ENCODE data around the gene TRIM45.
"Not testable (repeated sequence)": the region's sequence is repeated elsewhere in the genome, so short reads cannot be mapped to it uniquely, and the experiment has no call there.

TRIM45 gene

GRCh38 chr1:117121589-117122329 is at the start of gene TRIM45:
TRIM45 (minus strand) TSS chr1:117121749; CDS start chr1:117121201, 548 bp downstream.
- peak within 1 kb of the TSS; percentile 67 for H3K27ac ChIP-seq (ENCODE audit: low read depth, low read length)
- H3K4me3 ChIP-seq (ENCODE audit: low read depth, low read length) = peak within 1 kb of the TSS; percentile 76
- H3K36me3 ChIP-seq (ENCODE audit: control insufficient read depth, insufficient read depth, low read length) = peaks cover 16% of the 10 kb centered on the region
- H3K27me3 ChIP-seq (ENCODE audit: control insufficient read depth, insufficient read depth, low read length) = no peaks in the 10 kb centered on the region
- H3K9ac ChIP-seq (ENCODE audit: low read length) = peak within 1 kb of the TSS; percentile 94
- peaks cover 6% of the 10 kb centered on the region; the same call in 1 of the 2 replicates for H3K4me1 ChIP-seq (ENCODE audit: control insufficient read depth, insufficient read depth, low read length)
- H3K9me3 ChIP-seq (ENCODE audit: control insufficient read depth, insufficient read depth, low read depth, low read length) = no peaks in the 10 kb centered on the region

GRCh38 chr1:117169871-117170596 is 48.5 kb upstream of the TRIM45 start:
- Histone ChIP-seq H3K4me1 (ENCODE audit: control insufficient read depth, insufficient read depth, low read length) (peaks cover 10% of the 10 kb centered on the region), H3K27me3 (ENCODE audit: control insufficient read depth, insufficient read depth, low read length) (no peaks in the 10 kb centered on the region), H3K36me3 (ENCODE audit: control insufficient read depth, insufficient read depth, low read length) (no peaks in the 10 kb centered on the region), H3K9me3 (ENCODE audit: control insufficient read depth, insufficient read depth, low read depth, low read length) (no peaks in the 10 kb centered on the region), H3K9ac (ENCODE audit: low read length) (peak overlapping the region; percentile 18), H3K4me3 (ENCODE audit: low read depth, low read length) (no peak overlapping the region), H3K27ac (ENCODE audit: low read depth, low read length) (no peak overlapping the region)

GRCh38 chr1:117167402-117167801 is 45.9 kb upstream of the TRIM45 start:
- no peaks in the 10 kb centered on the region for H3K9me3 ChIP-seq (ENCODE audit: control insufficient read depth, insufficient read depth, low read depth, low read length)
- no peak overlapping the region for H3K4me3 ChIP-seq (ENCODE audit: low read depth, low read length)
- no peak overlapping the region for H3K9ac ChIP-seq (ENCODE audit: low read length)
- no peaks in the 10 kb centered on the region for H3K27me3 ChIP-seq (ENCODE audit: control insufficient read depth, insufficient read depth, low read length)
- H3K27ac ChIP-seq (ENCODE audit: low read depth, low read length) = no peak overlapping the region
- no peaks in the 10 kb centered on the region for H3K36me3 ChIP-seq (ENCODE audit: control insufficient read depth, insufficient read depth, low read length)
- H3K4me1 ChIP-seq (ENCODE audit: control insufficient read depth, insufficient read depth, low read length) = peaks cover 5% of the 10 kb centered on the region

GRCh38 chr1:117166076-117166475 is 44.5 kb upstream of the TRIM45 start:
- H3K27me3 ChIP-seq (ENCODE audit: control insufficient read depth, insufficient read depth, low read length) = no peaks in the 10 kb centered on the region
- H3K27ac ChIP-seq (ENCODE audit: low read depth, low read length) = no peak overlapping the region
- H3K9me3 ChIP-seq (ENCODE audit: control insufficient read depth, insufficient read depth, low read depth, low read length) = no peaks in the 10 kb centered on the region
- H3K4me1 ChIP-seq (ENCODE audit: control insufficient read depth, insufficient read depth, low read length) = peaks cover 5% of the 10 kb centered on the region
- H3K4me3 ChIP-seq (ENCODE audit: low read depth, low read length) = no peak overlapping the region
- no peaks in the 10 kb centered on the region for H3K36me3 ChIP-seq (ENCODE audit: control insufficient read depth, insufficient read depth, low read length)
- H3K9ac ChIP-seq (ENCODE audit: low read length) = no peak overlapping the region

- no peaks in the 10 kb centered on the region for H3K9me3 ChIP-seq (ENCODE audit: control insufficient read depth, insufficient read depth, low read depth, low read length)
- H3K4me3 ChIP-seq (ENCODE audit: low read depth, low read length) = no peak overlapping the region
- H3K4me1 ChIP-seq (ENCODE audit: control insufficient read depth, insufficient read depth, low read length) = no peaks in the 10 kb centered on the region; the same call in 1 of the 2 replicates
- no peak overlapping the region for H3K9ac ChIP-seq (ENCODE audit: low read length)
- H3K36me3 ChIP-seq (ENCODE audit: control insufficient read depth, insufficient read depth, low read length) = no peaks in the 10 kb centered on the region
- H3K27ac ChIP-seq (ENCODE audit: low read depth, low read length) = no peak overlapping the region
- no peaks in the 10 kb centered on the region for H3K27me3 ChIP-seq (ENCODE audit: control insufficient read depth, insufficient read depth, low read length)
These were observed 42.7 kb upstream of the TRIM45 start for GRCh38 chr1:117164209-117164608.

- Histone ChIP-seq H3K27ac (ENCODE audit: low read depth, low read length) (no peak overlapping the region), H3K4me1 (ENCODE audit: control insufficient read depth, insufficient read depth, low read length) (no peaks in the 10 kb centered on the region; the same call in 1 of the 2 replicates), H3K9ac (ENCODE audit: low read length) (no peak overlapping the region), H3K36me3 (ENCODE audit: control insufficient read depth, insufficient read depth, low read length) (no peaks in the 10 kb centered on the region), H3K9me3 (ENCODE audit: control insufficient read depth, insufficient read depth, low read depth, low read length) (peaks cover 3% of the 10 kb centered on the region; the same call in 1 of the 2 replicates), H3K4me3 (ENCODE audit: low read depth, low read length) (no peak overlapping the region), H3K27me3 (ENCODE audit: control insufficient read depth, insufficient read depth, low read length) (no peaks in the 10 kb centered on the region)
These were observed 41.3 kb upstream of the TRIM45 start for GRCh38 chr1:117162816-117163215.

- Histone ChIP-seq H3K9me3 (ENCODE audit: control insufficient read depth, insufficient read depth, low read depth, low read length) (peaks cover 3% of the 10 kb centered on the region; the same call in 1 of the 2 replicates), H3K36me3 (ENCODE audit: control insufficient read depth, insufficient read depth, low read length) (no peaks in the 10 kb centered on the region), H3K27me3 (ENCODE audit: control insufficient read depth, insufficient read depth, low read length) (no peaks in the 10 kb centered on the region), H3K27ac (ENCODE audit: low read depth, low read length) (no peak overlapping the region), H3K9ac (ENCODE audit: low read length) (no peak overlapping the region), H3K4me3 (ENCODE audit: low read depth, low read length) (no peak overlapping the region), H3K4me1 (ENCODE audit: control insufficient read depth, insufficient read depth, low read length) (no peaks in the 10 kb centered on the region; the same call in 1 of the 2 replicates)
These were observed 40.3 kb upstream of the TRIM45 start for GRCh38 chr1:117161887-117162286.

- H3K4me1 ChIP-seq (ENCODE audit: control insufficient read depth, insufficient read depth, low read length) = peaks cover 15% of the 10 kb centered on the region
- H3K27ac ChIP-seq (ENCODE audit: low read depth, low read length); H3K27me3 ChIP-seq (ENCODE audit: control insufficient read depth, insufficient read depth, low read length); H3K4me3 ChIP-seq (ENCODE audit: low read depth, low read length); H3K9ac ChIP-seq (ENCODE audit: low read length); H3K9me3 ChIP-seq (ENCODE audit: control insufficient read depth, insufficient read depth, low read depth, low read length); H3K36me3 ChIP-seq (ENCODE audit: control insufficient read depth, insufficient read depth, low read length): not testable (repeated sequence)
These were observed 29.8 kb upstream of the TRIM45 start for GRCh38 chr1:117151305-117151704.

GRCh38 chr1:117150316-117150715 is 28.8 kb upstream of the TRIM45 start:
- H3K9me3 ChIP-seq (ENCODE audit: control insufficient read depth, insufficient read depth, low read depth, low read length) = no peaks in the 10 kb centered on the region; the same call in 1 of the 2 replicates
- no peak overlapping the region for H3K4me3 ChIP-seq (ENCODE audit: low read depth, low read length)
- no peaks in the 10 kb centered on the region for H3K27me3 ChIP-seq (ENCODE audit: control insufficient read depth, insufficient read depth, low read length)
- H3K36me3 ChIP-seq (ENCODE audit: control insufficient read depth, insufficient read depth, low read length) = no peaks in the 10 kb centered on the region
- no peak overlapping the region for H3K9ac ChIP-seq (ENCODE audit: low read length)
- H3K27ac ChIP-seq (ENCODE audit: low read depth, low read length) = no peak overlapping the region
- H3K4me1 ChIP-seq (ENCODE audit: control insufficient read depth, insufficient read depth, low read length) = peaks cover 16% of the 10 kb centered on the region

- Histone ChIP-seq H3K27me3 (ENCODE audit: control insufficient read depth, insufficient read depth, low read length) (no peaks in the 10 kb centered on the region), H3K4me1 (ENCODE audit: control insufficient read depth, insufficient read depth, low read length) (peaks cover 16% of the 10 kb centered on the region), H3K27ac (ENCODE audit: low read depth, low read length) (no peak overlapping the region), H3K4me3 (ENCODE audit: low read depth, low read length) (no peak overlapping the region), H3K9ac (ENCODE audit: low read length) (no peak overlapping the region), H3K9me3 (ENCODE audit: control insufficient read depth, insufficient read depth, low read depth, low read length) (no peaks in the 10 kb centered on the region; the same call in 1 of the 2 replicates), H3K36me3 (ENCODE audit: control insufficient read depth, insufficient read depth, low read length) (no peaks in the 10 kb centered on the region)
These were observed 26.5 kb upstream of the TRIM45 start for GRCh38 chr1:117147856-117148588.

Measured in HUES6 (cell line).